Measurements from ENCODE around the gene KCNH4. TPM values are rescaled to one million over a fixed set of nuclear protein-coding genes. Genes with fewer than 3 reads are reported as not detected.

The KCNH4 gene
- total and polyA plus RNA-seq, 2 of the 13 experiments (the other 11 are each of a cell fraction or from before 2014, with no cell fraction given): 0.01 to 0.09 TPM

- WGBS (ENCODE audit: low lambda C conversion rate): 92% methylated on average over 7 of the region's 7 CpGs
- no peak overlapping the region for H3K27ac ChIP-seq (ENCODE audit: extremely low read length, insufficient read depth, low read length)
- H3K4me1 ChIP-seq (ENCODE audit: insufficient read depth, low read length): no peaks in the 10 kb centered on the region
- no peak for FAIRE-seq
- H3K4me2 ChIP-seq (ENCODE audit: low read depth, low read length): no peak overlapping the region
- H4K20me1 ChIP-seq (ENCODE audit: insufficient read depth, low read length): no peaks in the 10 kb centered on the region
- intact Hi-C loops (cut with micrococcal nuclease; ENCODE audit: unreplicated experiment): no loop called here
- in situ Hi-C loops (cut with HindIII; ENCODE audit: extremely low pct_ligation_motif_present, low pct_unique_long_range_greater_than_20kb): no loop called here
- ChIA-PET POLR2A (no interaction called here), CTCF (ENCODE audit: low intra/inter-chr PET ratio, low total read pairs) (no interaction called here)
- TF ChIP-seq MIER2 (CRISPR knock-in tag; IDR thresholded peaks at IDR 0.05) (no peak), ZNF776 (CRISPR knock-in tag; IDR thresholded peaks at IDR 0.05) (no peak), GABPB1 (CRISPR knock-in tag; IDR thresholded peaks at IDR 0.05) (no peak), KAT7 (CRISPR knock-in tag; IDR thresholded peaks at IDR 0.05; ENCODE audit: borderline replicate concordance) (no peak), ZNF274 (CRISPR knock-in tag; IDR thresholded peaks at IDR 0.05) (no peak), ZNF619 (CRISPR knock-in tag; IDR thresholded peaks at IDR 0.05) (no peak), GLMP (CRISPR knock-in tag; IDR thresholded peaks at IDR 0.05; ENCODE audit: borderline replicate concordance) (no peak), MAFF (IDR thresholded peaks at IDR 0.05; ENCODE audit: low read depth, low read length) (no peak), ZNF879 (CRISPR knock-in tag; IDR thresholded peaks at IDR 0.05) (no peak), ZNF788 (CRISPR knock-in tag; IDR thresholded peaks at IDR 0.05; ENCODE audit: borderline replicate concordance) (no peak), ZBTB26 (CRISPR knock-in tag; IDR thresholded peaks at IDR 0.05; ENCODE audit: borderline replicate concordance) (no peak), GTF2F1 (IDR thresholded peaks at IDR 0.05; ENCODE audit: low read length) (no peak), ZBTB21 (CRISPR knock-in tag; IDR thresholded peaks at IDR 0.05) (no peak), PRDM10 (CRISPR knock-in tag; IDR thresholded peaks at IDR 0.05; ENCODE audit: low read depth) (no peak), ZNF101 (CRISPR knock-in tag; IDR thresholded peaks at IDR 0.05; ENCODE audit: borderline replicate concordance, low read depth) (no peak), TOPORS (CRISPR knock-in tag; IDR thresholded peaks at IDR 0.05) (no peak), E2F2 (CRISPR knock-in tag; IDR thresholded peaks at IDR 0.05; ENCODE audit: borderline replicate concordance) (no peak)
- TF ChIP-seq, protein P1, sequence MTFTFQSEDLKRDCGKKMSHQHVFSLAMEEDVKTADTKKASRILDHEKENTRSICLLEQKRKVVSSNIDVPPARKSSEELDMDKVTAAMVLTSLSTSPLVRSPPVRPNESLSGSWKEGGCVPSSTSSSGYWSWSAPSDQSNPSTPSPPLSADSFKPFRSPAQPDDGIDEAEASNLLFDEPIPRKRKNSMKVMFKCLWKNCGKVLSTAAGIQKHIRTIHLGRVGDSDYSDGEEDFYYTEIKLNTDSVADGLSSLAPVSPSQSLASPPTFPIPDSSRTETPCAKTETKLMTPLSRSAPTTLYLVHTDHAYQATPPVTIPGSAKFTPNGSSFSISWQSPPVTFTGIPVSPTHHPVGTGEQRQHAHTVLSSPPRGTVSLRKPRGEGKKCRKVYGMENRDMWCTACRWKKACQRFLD (CRISPR knock-in tag; IDR thresholded peaks at IDR 0.05; ENCODE audit: borderline replicate concordance): no peak
- H3K79me2 ChIP-seq (ENCODE audit: insufficient read depth, low read length): no peaks in the 10 kb centered on the region
- H3K9me3 ChIP-seq (ENCODE audit: low read length): no peaks in the 10 kb centered on the region
- H2AFZ ChIP-seq (ENCODE audit: low read length): no peak overlapping the region
- H3K4me3 ChIP-seq (replicated peaks in 1 of 3; ENCODE audit: insufficient read depth in 1 of 3, low read depth in 2 of 3, low read length in 3 of 3): no peak overlapping the region
- H3K36me3 ChIP-seq (replicated peaks in 1 of 2; ENCODE audit: control insufficient read depth in 1 of 2, insufficient read depth in 2 of 2, low read length in 2 of 2): peaks cover 19 to 42% of the 10 kb centered on the region in 2 experiments
- no peak for ATAC-seq
- no peak overlapping the region for H3K9ac ChIP-seq (ENCODE audit: insufficient read depth, low read depth, low read length)
- BruUV-seq (replicated peaks): no TSS peak
- no peaks in the 10 kb centered on the region for H3K27me3 ChIP-seq (ENCODE audit: control insufficient read depth in 1 of 2, insufficient read depth in 2 of 2, low read length in 2 of 2)
- no peak for DNase-seq (ENCODE audit: low spot score)
Measured at GRCh38 chr17:42212382-42212781, 31.4 kb upstream of the KCNH4 start.

All from HepG2 (cell line).